ENCODE data around the gene CLIP2.

The CLIP2 gene

DNA sequence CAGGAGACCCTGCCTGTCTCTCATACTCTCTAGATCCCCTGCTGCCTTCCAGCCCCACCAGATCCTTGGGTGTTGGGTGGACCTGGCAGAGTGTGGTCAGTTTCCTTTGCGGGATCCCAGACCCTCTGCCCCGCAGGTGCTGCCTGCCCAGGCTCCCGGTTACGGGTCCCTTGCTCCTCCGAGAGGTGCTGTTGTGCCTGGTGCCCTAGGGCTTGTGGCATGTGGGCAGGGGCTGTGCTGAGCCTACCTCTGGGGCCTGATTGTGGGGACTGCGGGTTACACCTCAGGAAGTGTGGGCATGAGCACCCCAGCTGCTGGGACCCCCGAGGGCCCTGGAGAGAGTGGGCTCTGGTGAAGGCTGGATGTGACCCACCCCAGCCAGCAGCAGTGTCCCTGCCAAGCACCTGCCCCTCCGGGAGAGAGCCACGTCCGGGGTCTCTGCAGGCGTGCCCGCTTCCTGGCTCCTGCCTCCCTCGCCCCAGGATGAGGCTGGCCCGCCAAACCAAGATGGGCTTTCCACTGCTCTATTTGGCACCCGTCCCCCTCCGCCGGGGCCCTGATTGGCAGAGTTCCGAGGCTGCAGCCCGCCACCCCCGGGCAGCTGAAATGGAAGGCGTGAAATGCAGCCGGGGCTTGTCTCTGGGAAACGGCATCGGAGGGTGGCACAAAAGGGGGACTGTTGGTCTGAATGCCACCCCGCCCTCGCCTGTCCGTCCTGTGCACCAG, 17.0 kb downstream of the CLIP2 start (continued):
- TF ChIP-seq TSHZ2 (CRISPR knock-in tag; IDR thresholded peaks at IDR 0.05) (no peak), PPARA (CRISPR knock-in tag; IDR thresholded peaks at IDR 0.05; ENCODE audit: borderline replicate concordance) (no peak), POU6F1 (CRISPR knock-in tag; IDR thresholded peaks at IDR 0.05; ENCODE audit: borderline replicate concordance, low read depth) (no peak), GLIS3 (CRISPR knock-in tag; IDR thresholded peaks at IDR 0.05) (no peak), RARB (CRISPR knock-in tag; IDR thresholded peaks at IDR 0.05) (no peak), BACH2 (CRISPR knock-in tag; IDR thresholded peaks at IDR 0.05; ENCODE audit: borderline replicate concordance) (no peak), ZNF70 (CRISPR knock-in tag; IDR thresholded peaks at IDR 0.05) (no peak)

DNA sequence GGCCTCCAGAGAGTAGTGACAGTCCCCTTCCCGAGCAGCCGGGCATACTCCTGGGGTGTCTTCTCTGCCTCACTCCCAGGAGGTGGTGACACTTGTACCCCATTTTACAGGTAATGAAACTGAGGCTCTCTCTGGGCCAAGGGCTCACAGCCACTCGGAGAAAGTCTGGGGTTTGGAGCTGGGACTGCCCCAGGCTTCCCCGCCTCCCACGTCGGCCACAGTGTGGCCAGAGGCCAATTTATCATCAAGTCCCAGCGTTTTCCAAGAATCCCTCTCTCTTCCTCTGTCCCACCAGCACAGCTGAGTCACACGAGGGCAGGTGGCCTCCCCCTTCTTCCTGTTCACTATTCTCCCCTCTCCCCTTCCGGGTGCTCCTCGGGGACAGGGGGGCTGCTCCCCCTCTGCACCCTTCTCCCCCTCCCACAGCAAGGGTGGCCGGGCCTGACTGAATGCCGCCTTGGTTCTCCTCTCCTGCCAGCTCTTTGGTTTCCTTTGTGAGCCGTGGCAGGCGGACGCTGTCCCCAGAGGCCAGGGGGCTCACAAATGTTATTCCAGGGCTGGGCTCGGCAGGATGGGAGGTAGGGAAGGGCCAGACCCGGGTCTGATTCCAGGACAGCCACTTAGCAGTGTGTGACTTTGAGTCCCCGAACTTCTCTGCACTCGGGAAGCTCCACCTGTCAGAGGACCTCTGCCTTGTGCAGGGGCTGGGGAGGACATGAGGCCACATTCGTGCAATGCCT, 17.7 kb downstream of the CLIP2 start:
- ATAC-seq = peak; percentile 81
- TF ChIP-seq TSHZ2 (CRISPR knock-in tag; IDR thresholded peaks at IDR 0.05) = no peak
- TF ChIP-seq, protein P1, sequence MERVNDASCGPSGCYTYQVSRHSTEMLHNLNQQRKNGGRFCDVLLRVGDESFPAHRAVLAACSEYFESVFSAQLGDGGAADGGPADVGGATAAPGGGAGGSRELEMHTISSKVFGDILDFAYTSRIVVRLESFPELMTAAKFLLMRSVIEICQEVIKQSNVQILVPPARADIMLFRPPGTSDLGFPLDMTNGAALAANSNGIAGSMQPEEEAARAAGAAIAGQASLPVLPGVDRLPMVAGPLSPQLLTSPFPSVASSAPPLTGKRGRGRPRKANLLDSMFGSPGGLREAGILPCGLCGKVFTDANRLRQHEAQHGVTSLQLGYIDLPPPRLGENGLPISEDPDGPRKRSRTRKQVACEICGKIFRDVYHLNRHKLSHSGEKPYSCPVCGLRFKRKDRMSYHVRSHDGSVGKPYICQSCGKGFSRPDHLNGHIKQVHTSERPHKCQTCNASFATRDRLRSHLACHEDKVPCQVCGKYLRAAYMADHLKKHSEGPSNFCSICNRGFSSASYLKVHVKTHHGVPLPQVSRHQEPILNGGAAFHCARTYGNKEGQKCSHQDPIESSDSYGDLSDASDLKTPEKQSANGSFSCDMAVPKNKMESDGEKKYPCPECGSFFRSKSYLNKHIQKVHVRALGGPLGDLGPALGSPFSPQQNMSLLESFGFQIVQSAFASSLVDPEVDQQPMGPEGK (CRISPR knock-in tag; IDR thresholded peaks at IDR 0.05; ENCODE audit: borderline replicate concordance) = 0 out of 2 replicates have a peak, but pooled peaks have one; percentile 35

DNA sequence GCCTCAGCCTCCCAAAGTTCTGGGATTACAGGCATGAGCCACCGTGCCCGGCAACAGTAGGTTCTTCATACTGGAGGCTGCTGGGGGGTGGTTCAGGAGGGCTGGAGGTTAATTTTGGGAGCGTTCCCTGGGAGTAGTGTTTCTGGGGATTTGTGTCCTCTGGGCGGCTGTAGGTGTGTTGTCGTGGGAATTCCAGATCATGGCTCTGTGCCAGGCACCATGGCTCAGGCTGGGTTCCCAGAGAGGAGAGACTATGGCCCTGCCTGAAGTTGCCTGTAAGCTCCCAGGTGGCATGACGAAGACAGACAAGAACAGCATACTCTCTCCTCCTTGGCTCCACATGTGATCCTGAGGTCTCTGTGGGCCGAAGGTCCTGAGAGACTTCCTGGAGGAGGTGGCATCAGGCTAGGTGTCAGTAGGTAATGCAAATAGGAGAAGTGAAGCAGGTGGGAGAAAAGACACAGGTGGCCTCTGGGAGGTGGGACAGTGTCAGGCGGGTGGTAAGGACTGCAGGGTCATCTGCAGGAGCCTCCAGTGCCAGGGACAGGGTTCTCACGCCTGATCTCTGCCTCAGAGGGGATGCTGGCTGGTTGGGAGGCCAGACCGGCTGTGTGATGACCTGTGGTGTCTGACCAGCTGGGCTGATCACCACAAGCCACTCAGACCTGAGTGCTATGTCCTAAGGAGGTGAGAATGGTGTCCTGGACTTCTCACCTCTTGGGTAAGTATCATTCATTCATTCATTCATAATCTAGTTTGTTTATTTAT, 18.7 kb downstream of the CLIP2 start:
- no peak for ATAC-seq
- TF ChIP-seq OSR1 (CRISPR knock-in tag; IDR thresholded peaks at IDR 0.05) (no peak), CSRNP3 (CRISPR knock-in tag; IDR thresholded peaks at IDR 0.05) (no peak), ESRRG (CRISPR knock-in tag; IDR thresholded peaks at IDR 0.05) (no peak), ZFP30 (CRISPR knock-in tag; IDR thresholded peaks at IDR 0.05) (no peak), TOX (CRISPR knock-in tag; IDR thresholded peaks at IDR 0.05; ENCODE audit: borderline replicate concordance) (no peak)

DNA sequence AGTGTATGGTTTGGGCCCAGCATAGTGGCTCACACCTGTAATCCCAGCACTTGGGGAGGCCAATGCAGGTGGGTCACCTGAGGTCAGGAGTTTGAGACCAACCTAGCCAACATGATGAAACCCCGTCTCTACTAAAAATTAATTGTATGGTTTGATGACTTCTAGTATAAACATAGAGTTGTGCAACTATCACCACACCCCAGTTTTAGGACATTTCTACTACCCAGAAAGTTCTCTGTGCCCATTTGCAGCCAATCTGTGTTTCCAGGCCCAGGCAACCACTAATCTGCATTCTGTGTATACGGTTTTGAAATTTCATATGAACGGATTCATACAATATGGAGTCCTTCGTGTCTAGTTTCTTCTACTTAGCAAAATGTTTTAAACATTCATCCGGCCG, 20.0 kb downstream of the CLIP2 start:
- TF ChIP-seq ZFP30 (CRISPR knock-in tag; IDR thresholded peaks at IDR 0.05) (no peak), ZNF565 (CRISPR knock-in tag; conservative IDR thresholded peaks at IDR 0.05; ENCODE audit: low read depth) (no peak), GLIS3 (CRISPR knock-in tag; IDR thresholded peaks at IDR 0.05) (no peak)
- ATAC-seq = no peak

Data from SK-N-SH treated with all-trans-retinoic acid at 6 μM for 48 hours (cell line).